HEK293 (cell line): ENCODE results near the gene MRPS2.

ENCODE experiments used
- HOXA7 ChIP-seq: sonication (generic); formaldehyde crosslinking; IDR thresholded peaks from 2 replicates; pipeline ENCODE4 v1.8.1; 2022; ENCODE audit warnings: missing genetic modification reagents, borderline replicate concordance
- TCF7L2 ChIP-seq: IDR thresholded peaks from 2 replicates; pipeline ENCODE4 v1.6.1; 2011; ENCODE audit warnings: low read depth, mild to moderate bottlenecking, inconsistent platforms, low read length, moderate library complexity, borderline replicate concordance
- ZEB2 ChIP-seq: fragments of 450-650 bp; formaldehyde crosslinking; IDR thresholded peaks from 2 replicates; pipeline ENCODE4 v1.5.1; 2016; ENCODE audit warnings: missing biosample characterization, missing genetic modification characterization
- ZFP69B ChIP-seq: fragments of 450-650 bp; formaldehyde crosslinking; IDR thresholded peaks from 2 replicates; pipeline ENCODE4 v1.5.1; 2016; ENCODE audit warnings: missing biosample characterization, missing genetic modification characterization
- ZNF133 ChIP-seq: fragments of 450-650 bp; formaldehyde crosslinking; IDR thresholded peaks from 2 replicates; pipeline ENCODE4 v1.5.1; 2016; ENCODE audit warnings: missing biosample characterization, missing genetic modification characterization
- ZNF302 ChIP-seq: fragments of 450-650 bp; formaldehyde crosslinking; IDR thresholded peaks from 2 replicates; pipeline ENCODE4 v1.5.1; 2016; ENCODE audit warnings: missing biosample characterization, missing genetic modification characterization, low read depth
- ZNF37A ChIP-seq: fragments of 450-650 bp; IDR thresholded peaks from 2 replicates; pipeline ENCODE4 v1.5.1; 2018; ENCODE audit warnings: missing biosample characterization, missing genetic modification characterization
- TF ChIP-seq, protein P1 (sequence below): fragments of 450-650 bp; formaldehyde crosslinking; IDR thresholded peaks from 2 replicates; pipeline ENCODE4 v1.5.1; 2016; ENCODE audit warnings: missing biosample characterization, missing genetic modification characterization

DNA sequence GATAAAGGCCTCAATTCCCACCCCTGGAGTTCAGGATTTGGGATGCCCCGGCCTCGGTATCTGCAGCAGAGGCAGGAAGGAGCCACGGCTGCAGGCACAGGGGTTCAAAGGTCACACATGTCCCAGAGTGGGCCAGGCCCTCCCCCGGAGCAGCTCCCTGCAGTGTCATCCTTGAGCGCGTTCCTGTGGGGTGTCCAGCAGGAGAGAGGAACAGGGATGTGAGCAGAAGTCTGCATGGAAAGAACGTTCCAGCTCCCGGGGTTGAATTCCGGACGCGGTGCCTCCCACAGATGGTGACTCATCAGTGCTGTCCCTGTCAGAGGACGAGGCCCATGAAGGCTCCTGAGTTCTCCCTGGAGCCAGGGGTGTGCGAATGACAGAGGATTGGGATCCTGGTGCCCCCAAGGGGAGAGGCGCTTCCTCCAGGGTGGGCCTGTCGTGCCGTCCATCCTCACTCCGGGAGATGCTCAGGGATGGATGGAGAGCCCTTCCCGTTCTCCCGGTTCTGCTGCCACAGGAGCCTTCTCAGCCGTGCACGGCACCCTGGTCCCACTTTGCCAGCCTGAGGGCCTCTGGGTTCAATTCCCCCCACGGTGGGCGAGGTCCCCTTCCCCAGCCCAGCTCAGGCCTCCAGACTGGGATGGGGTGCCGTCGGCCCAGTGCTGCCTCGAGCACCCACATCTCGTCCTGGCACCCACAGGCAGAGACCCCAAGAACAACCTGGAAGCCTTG lies 23.8 kb downstream of the MRPS2 start:
- TF ChIP-seq, protein P1, sequence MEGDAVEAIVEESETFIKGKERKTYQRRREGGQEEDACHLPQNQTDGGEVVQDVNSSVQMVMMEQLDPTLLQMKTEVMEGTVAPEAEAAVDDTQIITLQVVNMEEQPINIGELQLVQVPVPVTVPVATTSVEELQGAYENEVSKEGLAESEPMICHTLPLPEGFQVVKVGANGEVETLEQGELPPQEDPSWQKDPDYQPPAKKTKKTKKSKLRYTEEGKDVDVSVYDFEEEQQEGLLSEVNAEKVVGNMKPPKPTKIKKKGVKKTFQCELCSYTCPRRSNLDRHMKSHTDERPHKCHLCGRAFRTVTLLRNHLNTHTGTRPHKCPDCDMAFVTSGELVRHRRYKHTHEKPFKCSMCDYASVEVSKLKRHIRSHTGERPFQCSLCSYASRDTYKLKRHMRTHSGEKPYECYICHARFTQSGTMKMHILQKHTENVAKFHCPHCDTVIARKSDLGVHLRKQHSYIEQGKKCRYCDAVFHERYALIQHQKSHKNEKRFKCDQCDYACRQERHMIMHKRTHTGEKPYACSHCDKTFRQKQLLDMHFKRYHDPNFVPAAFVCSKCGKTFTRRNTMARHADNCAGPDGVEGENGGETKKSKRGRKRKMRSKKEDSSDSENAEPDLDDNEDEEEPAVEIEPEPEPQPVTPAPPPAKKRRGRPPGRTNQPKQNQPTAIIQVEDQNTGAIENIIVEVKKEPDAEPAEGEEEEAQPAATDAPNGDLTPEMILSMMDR (tag by site-specific recombination), result no peak
- TF ChIP-seq ZFP69B (tag by site-specific recombination) (no peak), ZNF37A (tag by site-specific recombination) (no peak), ZNF302 (no peak), TCF7L2 (no peak), HOXA7 (CRISPR knock-in tag) (no peak), ZNF133 (tag by site-specific recombination) (no peak), ZEB2 (tag by site-specific recombination) (no peak)
